GM21576 (cell line): ENCODE data around the gene ZNF587B.
"Not testable (repeated sequence)": the region's sequence is repeated elsewhere in the genome, so short reads cannot be mapped to it uniquely, and the experiment has no call there.

Experiments
- ATAC-seq: cut with Tn5 transposase; IDR thresholded peaks from one replicate; pipeline ENCODE4 v1.9.1; 2021; ENCODE audit warnings: mild to moderate bottlenecking, moderate library complexity; ENCODE audit not compliant: unreplicated experiment

ZNF587B gene

GRCh38 chr19:57830071-57830602, at the start of gene ZNF587B:
Gene ZNF587B, plus strand, starts transcription at chr19:57830299. Its CDS starts 230 bp downstream, at chr19:57830529.
- ATAC-seq, result no peak

DNA sequence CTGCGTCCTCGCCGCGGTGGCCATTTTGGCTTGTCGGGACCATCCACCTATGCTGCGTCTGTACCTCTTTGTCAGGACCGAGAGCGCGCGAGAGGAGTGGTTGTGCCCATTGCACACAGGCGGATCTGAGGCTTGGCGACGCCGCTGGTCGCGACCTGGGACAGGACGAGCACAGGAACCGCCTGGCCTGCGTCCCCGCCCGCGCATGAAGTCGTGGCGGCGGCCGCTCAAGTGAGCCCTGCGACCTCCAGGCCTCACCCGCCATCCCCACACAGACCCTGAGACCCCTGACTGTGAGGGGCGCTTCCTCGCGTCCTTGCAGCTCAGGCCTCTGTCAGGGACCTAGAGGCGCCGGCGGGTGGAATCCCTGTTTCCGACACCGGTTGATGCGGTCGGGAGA, 43.8 kb upstream of the ZNF587B start:
- ATAC-seq, result no peak

DNA sequence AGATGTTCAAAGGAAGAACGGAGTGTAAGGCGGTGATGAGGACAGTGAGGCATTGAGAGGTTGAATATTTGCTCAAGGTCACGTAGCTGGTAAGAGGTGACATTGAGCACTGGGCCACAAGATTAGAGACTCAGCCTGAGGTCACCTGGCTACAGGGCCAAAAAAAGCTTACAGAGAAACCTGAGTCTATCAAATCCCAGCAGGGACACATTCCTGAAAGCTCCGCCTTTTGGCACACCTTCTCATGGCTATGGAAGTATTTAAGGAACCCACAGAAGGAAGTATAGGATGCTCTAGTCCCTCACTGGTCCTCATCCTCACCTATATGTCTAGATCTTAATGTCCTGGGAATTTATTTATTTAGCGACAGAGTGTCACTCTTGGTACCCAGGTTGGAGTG, 43.2 kb upstream of the ZNF587B start:
- ATAC-seq, result no peak

DNA sequence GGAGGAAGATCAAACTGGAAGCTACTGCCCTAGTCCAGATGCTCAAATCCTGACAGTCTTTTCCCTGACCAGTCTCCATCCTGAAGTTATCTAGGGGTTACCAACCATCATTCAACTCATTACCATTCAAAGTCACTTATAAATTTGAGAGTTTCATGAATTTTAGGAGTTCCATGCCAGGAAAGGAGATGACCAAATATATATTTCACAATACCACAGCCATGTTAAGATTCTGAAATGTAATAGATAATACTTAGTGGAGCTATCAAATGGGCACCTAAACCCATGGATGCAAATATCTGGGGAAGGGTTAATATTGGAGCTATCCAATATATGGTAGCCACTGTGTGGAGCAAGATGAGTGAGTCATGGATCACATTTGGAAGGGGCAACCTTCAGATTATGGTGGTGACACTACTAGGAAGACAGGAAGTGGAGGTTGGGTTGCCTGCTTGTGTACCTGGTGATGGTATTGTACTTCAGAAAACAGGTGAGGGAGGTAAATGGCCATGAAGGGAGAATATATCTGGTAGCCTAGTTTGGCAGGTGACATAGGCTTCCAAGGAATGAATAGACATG, 41.9 kb upstream of the ZNF587B start:
- no peak for ATAC-seq

DNA sequence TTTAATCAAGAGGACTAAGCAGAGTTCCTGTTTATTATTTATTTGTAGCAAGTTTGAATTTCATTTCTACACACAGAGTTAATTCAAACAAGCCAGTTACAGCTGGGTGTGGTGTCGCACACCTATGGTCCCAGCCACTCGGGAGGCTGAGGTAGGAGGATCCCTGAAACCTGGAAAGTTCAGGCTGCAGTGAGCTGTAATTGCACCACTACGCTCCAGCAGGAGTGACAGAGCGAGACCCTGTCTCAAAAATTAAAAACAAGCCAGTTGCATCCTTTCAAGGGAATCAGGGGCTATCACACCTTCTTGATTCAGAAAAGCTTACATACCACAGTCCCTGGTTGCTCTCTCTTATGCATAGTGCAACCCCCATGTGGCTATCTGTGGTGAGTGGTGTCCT, 40.8 kb upstream of the ZNF587B start:
- no peak for ATAC-seq

DNA sequence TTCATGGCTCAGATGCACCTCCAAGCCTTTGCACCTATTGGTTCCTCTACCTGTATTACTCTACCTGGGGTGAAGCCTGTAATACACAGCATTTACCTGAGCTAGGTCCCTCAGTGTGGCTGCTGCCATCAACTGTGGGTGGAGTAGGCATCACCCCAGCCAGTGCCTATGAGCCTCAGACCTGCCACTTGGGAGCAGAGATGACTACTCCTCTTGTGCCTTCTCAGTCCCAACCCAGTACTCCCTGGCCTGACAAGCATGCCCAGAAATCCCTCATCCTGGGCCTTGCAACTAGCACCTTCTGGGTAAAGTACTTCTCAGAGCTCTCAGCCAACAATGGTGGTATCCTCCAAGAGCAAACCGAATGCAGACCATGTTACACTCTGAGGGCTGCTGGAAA, 33.5 kb upstream of the ZNF587B start:
- not testable (repeated sequence) for ATAC-seq

GRCh38 chr19:57800696-57801095, 29.4 kb upstream of the ZNF587B start:
- ATAC-seq, result no peak

DNA sequence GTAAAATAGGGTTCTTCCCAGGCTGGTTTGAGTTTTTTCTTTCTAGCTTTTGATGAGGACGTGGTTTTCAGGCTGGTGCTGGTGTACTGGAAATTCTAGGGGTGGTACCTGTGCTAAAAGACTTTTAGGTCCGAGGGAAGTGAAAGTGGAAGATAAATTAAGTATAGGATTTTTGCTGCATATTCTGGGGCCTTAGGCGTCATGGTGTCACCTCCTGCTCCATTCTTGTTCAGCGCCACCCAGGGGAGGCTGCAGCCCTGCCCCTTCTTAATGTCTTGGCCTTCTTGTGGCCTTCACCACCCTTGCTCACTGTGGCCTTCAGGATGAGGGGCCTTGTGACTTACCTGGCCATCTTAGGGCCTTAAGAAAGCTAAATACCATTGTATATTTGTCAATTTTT, 27.8 kb upstream of the ZNF587B start:
- no peak for ATAC-seq

DNA sequence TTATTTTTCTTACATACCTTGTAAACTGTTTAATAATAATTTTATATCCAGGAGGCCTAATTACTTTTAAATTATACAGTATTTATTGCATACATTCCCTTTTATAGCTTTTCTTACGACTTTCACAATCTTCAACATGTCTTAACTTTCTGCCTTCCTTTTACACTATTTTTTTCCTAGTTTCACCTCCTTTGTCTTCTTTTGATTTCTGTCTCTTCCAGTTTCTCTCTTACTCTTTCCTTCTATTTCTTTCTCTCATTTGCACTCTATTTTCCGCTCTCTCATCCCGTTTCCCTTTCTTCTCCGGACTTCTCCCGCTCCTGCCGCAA, 26.9 kb upstream of the ZNF587B start:
- ATAC-seq, result no peak

GRCh38 chr19:57803594-57804325, 26.3 kb upstream of the ZNF587B start:
- ATAC-seq, result no peak

- no peak for ATAC-seq
These were observed 22.6 kb upstream of the ZNF587B start for GRCh38 chr19:57807541-57807940.

GRCh38 chr19:57810410-57811295, 19.4 kb upstream of the ZNF587B start:
- not testable (repeated sequence) for ATAC-seq

DNA sequence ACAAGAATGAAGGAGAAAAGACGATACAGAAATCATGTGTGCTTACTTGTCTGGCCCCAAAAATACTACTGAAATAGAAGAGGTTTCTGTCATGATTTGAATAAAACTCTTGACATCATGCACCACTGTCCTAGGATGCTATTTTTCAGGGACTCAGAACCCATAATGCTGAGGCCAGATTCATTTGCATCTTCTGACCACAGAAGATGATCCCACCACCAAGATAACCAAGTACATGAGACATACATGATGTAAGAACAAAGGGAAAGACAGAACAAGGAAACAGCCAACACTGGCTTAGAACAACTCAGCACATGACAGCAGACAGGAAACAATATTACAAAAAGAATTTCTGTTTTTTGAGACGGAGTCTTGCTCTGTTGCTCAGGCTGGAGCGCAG, 17.9 kb upstream of the ZNF587B start:
- no peak for ATAC-seq

GRCh38 chr19:57812975-57813820, 16.9 kb upstream of the ZNF587B start:
- ATAC-seq, result not testable (repeated sequence)

DNA sequence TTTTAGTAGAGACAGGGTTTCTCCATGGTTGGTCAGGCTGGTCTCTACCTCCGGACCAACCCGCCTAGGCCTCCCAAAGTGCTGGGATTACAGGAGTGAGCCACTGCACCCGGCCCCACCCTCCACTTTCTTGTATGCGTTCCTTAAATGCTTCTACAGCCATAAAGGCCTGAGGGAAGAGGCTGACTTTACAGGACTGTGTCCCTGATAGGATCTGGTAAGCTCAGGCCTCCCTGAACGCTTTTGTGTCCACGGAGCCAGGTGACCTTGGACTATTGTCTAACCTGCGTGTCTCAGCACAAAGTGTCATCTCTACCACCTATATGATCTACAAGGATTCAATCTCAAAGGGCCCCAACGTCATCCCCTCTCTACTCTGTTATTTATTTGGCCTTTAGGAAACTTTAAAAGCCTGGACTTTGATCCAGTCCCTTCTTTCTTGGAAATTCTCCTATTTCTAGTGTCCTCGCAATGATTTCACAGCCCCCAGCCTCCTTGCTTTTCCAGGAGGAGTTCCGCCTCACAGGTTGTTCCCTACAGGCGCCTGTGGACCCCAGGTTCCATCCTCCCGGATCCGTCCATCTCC, 16.1 kb upstream of the ZNF587B start:
- no peak for ATAC-seq

- peak; percentile 74 for ATAC-seq
These were observed 15.4 kb upstream of the ZNF587B start, which contains the start of gene ZNF552 for GRCh38 chr19:57814505-57815246. Gene ZNF552, minus strand, starts transcription at chr19:57814913. Its CDS starts 170 bp downstream, at chr19:57814743.

DNA sequence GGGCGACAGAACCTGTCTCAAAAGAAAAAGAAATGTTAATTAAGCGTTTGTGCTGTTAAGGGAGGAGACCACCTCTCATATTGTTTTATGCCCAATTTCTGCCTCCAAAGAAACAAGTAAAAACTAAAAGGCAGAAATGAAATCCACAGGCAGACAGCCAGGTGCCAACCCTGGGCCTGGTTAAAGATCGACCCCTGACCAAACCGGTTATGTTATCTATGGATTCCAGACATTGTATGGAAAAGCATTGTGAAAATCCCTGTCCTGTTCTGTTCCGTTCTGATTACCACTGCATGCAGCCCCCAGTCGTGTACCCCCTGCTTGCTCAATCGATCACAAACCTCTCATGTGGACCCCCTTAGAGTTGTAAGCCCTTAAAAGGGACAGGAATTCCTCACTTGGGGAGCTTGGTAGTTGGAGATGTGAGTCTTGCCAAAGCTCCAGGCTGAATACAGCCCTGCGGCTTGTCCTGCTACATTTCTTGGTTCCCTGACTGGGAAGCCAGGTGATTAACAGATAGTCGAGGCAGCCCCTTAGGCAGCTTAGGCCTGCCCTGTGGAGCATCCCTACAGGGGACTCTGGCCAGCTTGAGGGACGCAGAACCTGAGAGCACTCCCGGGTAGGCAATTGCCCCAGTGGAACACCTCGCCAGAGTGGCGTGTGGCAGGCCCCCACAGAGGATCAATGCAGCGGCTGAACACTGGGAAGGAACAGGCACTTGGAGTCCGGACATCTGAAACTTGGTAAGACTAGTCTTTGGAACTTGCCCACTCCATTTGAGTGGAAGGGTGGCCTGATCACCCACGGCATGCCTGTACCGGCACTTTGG, 14.6 kb upstream of the ZNF587B start:
- ATAC-seq, result no peak

DNA sequence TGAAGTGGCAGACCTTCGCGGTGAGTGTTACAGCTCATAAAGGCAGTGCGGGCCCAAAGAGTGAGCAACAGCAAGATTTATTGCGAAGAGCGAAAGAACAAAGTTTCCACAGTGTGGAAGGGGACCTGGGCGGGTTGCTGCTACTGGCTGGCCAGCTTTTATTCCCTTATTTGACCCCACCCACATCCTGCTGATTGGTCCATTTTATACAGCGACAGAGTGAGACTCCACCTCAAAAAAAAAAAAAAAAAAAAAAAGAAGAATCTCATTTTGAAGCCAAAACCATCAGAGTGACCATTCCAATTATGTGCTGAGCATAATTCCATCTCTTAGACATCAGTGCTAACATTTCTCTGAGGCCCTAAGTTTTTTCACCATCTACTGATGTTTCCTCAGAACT, 13.4 kb upstream of the ZNF587B start:
- ATAC-seq, result no peak

GRCh38 chr19:57817976-57818375, 12.1 kb upstream of the ZNF587B start:
- no peak for ATAC-seq
